ENCODE measurements around the gene RABEP2. TPM values are rescaled to one million over a fixed set of nuclear protein-coding genes. Genes with fewer than 3 reads are reported as not detected.

The RABEP2 gene
- total RNA-seq, 1 experiment from 2014 or later = 13.4 TPM

GRCh38 chr16:28917095-28917494 is 7.9 kb downstream of the RABEP2 start:
- POLR2A ChIA-PET = no interaction called here
- Histone ChIP-seq H3K4me1 (ENCODE audit: control insufficient read depth in 1 of 2, insufficient read depth in 2 of 2, low read length in 2 of 2) (peaks cover 3 to 11% of the 10 kb centered on the region in 2 experiments; a peak in 3 of 4 replicates), H3K79me2 (ENCODE audit: insufficient read depth, low read length) (no peaks in the 10 kb centered on the region), H2AFZ (ENCODE audit: low read depth, low read length, poor library complexity, severe bottlenecking) (no peak overlapping the region), H3K27ac (ENCODE audit: low read depth, low read length) (no peak overlapping the region), H3K9me2 (ENCODE audit: insufficient read depth) (no peaks in the 10 kb centered on the region), H3K4me3 (replicated peaks in 1 of 2; ENCODE audit: low read depth in 1 of 2, low read length in 2 of 2) (no peak overlapping the region), H4K20me1 (ENCODE audit: insufficient read depth) (no peaks in the 10 kb centered on the region), H3K27me3 (ENCODE audit: insufficient read depth, low read length) (no peaks in the 10 kb centered on the region), H3K9me3 (ENCODE audit: control insufficient read depth in 1 of 2, insufficient read depth in 1 of 2, low read depth in 1 of 2, low read length in 2 of 2) (no peaks in the 10 kb centered on the region), H3K4me2 (ENCODE audit: low read length) (no peak overlapping the region), H3K36me3 (ENCODE audit: control insufficient read depth in 1 of 2, insufficient read depth in 2 of 2, low read length in 2 of 2) (peaks cover 4 to 7% of the 10 kb centered on the region in 2 experiments; a peak in 2 of 4 replicates), H3K9ac (ENCODE audit: low read length) (no peak overlapping the region)
- TSS peak; percentile 26 for BruUV-seq (replicated peaks)
- ATAC-seq (no peak), DNase-seq (ENCODE audit: low read depth, low spot score) (no peak)
- TF ChIP-seq EZH2phosphoT487 (IDR thresholded peaks at IDR 0.05; ENCODE audit: borderline replicate concordance) (no peak), YY1 (IDR thresholded peaks at IDR 0.05; ENCODE audit: extremely low read depth, insufficient replicate concordance, low read depth, low read length) (no peak), CBX3 (IDR thresholded peaks at IDR 0.05; ENCODE audit: low read depth) (no peak), SRF (IDR thresholded peaks at IDR 0.05; ENCODE audit: low read depth) (no peak), SIN3A (IDR thresholded peaks at IDR 0.05; ENCODE audit: low read depth) (no peak), POLR2A (IDR thresholded peaks at IDR 0.05; ENCODE audit: borderline replicate concordance, extremely low read depth, insufficient read depth, insufficient read length) (no peak), ZFX (IDR thresholded peaks at IDR 0.05) (no peak), ELF1 (IDR thresholded peaks at IDR 0.05; ENCODE audit: borderline replicate concordance, low read depth) (no peak), MAX (IDR thresholded peaks at IDR 0.05) (no peak), ZBTB33 (IDR thresholded peaks at IDR 0.05; ENCODE audit: extremely low read depth, insufficient replicate concordance, low read length) (no peak), RAD21 (IDR thresholded peaks at IDR 0.05; ENCODE audit: low read depth) (no peak), ZNF274 (IDR thresholded peaks at IDR 0.05; ENCODE audit: low read depth, low read length) (no peak), EGR1 (IDR thresholded peaks at IDR 0.05; ENCODE audit: low read depth) (no peak), JUND (IDR thresholded peaks at IDR 0.05) (no peak), CEBPB (IDR thresholded peaks at IDR 0.05; ENCODE audit: low read depth) (no peak), POLR2AphosphoS5 (IDR thresholded peaks at IDR 0.05; ENCODE audit: low read depth, low read length) (no peak)
- TF ChIP-seq, protein P1, sequence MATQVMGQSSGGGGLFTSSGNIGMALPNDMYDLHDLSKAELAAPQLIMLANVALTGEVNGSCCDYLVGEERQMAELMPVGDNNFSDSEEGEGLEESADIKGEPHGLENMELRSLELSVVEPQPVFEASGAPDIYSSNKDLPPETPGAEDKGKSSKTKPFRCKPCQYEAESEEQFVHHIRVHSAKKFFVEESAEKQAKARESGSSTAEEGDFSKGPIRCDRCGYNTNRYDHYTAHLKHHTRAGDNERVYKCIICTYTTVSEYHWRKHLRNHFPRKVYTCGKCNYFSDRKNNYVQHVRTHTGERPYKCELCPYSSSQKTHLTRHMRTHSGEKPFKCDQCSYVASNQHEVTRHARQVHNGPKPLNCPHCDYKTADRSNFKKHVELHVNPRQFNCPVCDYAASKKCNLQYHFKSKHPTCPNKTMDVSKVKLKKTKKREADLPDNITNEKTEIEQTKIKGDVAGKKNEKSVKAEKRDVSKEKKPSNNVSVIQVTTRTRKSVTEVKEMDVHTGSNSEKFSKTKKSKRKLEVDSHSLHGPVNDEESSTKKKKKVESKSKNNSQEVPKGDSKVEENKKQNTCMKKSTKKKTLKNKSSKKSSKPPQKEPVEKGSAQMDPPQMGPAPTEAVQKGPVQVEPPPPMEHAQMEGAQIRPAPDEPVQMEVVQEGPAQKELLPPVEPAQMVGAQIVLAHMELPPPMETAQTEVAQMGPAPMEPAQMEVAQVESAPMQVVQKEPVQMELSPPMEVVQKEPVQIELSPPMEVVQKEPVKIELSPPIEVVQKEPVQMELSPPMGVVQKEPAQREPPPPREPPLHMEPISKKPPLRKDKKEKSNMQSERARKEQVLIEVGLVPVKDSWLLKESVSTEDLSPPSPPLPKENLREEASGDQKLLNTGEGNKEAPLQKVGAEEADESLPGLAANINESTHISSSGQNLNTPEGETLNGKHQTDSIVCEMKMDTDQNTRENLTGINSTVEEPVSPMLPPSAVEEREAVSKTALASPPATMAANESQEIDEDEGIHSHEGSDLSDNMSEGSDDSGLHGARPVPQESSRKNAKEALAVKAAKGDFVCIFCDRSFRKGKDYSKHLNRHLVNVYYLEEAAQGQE (IDR thresholded peaks at IDR 0.05; ENCODE audit: low read depth) = no peak
- TF ChIP-seq, protein P2, sequence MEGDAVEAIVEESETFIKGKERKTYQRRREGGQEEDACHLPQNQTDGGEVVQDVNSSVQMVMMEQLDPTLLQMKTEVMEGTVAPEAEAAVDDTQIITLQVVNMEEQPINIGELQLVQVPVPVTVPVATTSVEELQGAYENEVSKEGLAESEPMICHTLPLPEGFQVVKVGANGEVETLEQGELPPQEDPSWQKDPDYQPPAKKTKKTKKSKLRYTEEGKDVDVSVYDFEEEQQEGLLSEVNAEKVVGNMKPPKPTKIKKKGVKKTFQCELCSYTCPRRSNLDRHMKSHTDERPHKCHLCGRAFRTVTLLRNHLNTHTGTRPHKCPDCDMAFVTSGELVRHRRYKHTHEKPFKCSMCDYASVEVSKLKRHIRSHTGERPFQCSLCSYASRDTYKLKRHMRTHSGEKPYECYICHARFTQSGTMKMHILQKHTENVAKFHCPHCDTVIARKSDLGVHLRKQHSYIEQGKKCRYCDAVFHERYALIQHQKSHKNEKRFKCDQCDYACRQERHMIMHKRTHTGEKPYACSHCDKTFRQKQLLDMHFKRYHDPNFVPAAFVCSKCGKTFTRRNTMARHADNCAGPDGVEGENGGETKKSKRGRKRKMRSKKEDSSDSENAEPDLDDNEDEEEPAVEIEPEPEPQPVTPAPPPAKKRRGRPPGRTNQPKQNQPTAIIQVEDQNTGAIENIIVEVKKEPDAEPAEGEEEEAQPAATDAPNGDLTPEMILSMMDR (IDR thresholded peaks at IDR 0.05 in 2 of 3, conservative IDR thresholded peaks at IDR 0.05 in 1 of 3; ENCODE audit: borderline replicate concordance in 1 of 3, insufficient read depth in 1 of 3, low read depth in 2 of 3, low read length in 2 of 3) = no peak
- TF ChIP-seq, protein P3, sequence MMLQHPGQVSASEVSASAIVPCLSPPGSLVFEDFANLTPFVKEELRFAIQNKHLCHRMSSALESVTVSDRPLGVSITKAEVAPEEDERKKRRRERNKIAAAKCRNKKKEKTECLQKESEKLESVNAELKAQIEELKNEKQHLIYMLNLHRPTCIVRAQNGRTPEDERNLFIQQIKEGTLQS (IDR thresholded peaks at IDR 0.05) = no peak
- intact Hi-C loops (cut with micrococcal nuclease) = no loop called here
- RAD21 ChIA-PET (ENCODE audit: low non-redundant PET in 1 of 2, low total read pairs in 2 of 2, uncharacterized antibody in 2 of 2, unreplicated experiment in 2 of 2) = no interaction called here
- CTCF ChIA-PET = no interaction called here

Measured in HCT116 (cell line).